B cell (primary cell): ENCODE data around the gene AVPR1B. TPM values are rescaled to one million over a fixed set of nuclear protein-coding genes. Genes with fewer than 3 reads are reported as not detected.
"Not testable (repeated sequence)": the region's sequence is repeated elsewhere in the genome, so short reads cannot be mapped to it uniquely, and the experiment has no call there.

ENCODE experiments used
- ATAC-seq: fragments of 200-7000 bp; cut with Tn5 transposase; one replicate; pipeline ENCODE4 v1.10.0; 2021; ENCODE audit warnings: low read depth, mild to moderate bottlenecking, moderate number of reproducible peaks, moderate library complexity
- CTCF ChIA-PET: fragments of 350-600 bp; sonication (Branson Sonifier 250); formaldehyde crosslinking; loops from one replicate; lab custom pipeline; 2021; ENCODE audit warnings: antibody characterized with exemption, inconsistent platforms; lab: Charles Lee
- POLR2A ChIA-PET: fragments of 350-600 bp; sonication (Branson Sonifier 250); formaldehyde crosslinking; loops from one replicate; lab custom pipeline; 2021; ENCODE audit warnings: antibody characterized with exemption; lab: Charles Lee
- DNase-seq: peaks from one replicate; pipeline ENCODE4 v3.0.0; 2013
- H2AFZ ChIP-seq: 2 replicates; pipeline ENCODE4 v1.6.1; 2012; ENCODE audit warnings: mild to moderate bottlenecking, low read depth, low read length; ENCODE audit not compliant: insufficient read depth, poor library complexity, severe bottlenecking
- H3K27ac ChIP-seq, 2 donors: 1 replicate in 1 of 2; 2 replicates in 1 of 2; pipeline ENCODE4 v1.5.1; 2012 to 2013; ENCODE audit warnings: low read length in 2 of 2, mild to moderate bottlenecking in 2 of 2, moderate library complexity in 1 of 2
- H3K27me3 ChIP-seq, 4 experiments: fragments of 200-600 bp in 1 of 4; sonication (generic) in 1 of 4; replicated peaks in 1 of 4; 1 replicate in 2 of 4; 2 replicates in 2 of 4; pipeline versions ENCODE4 v1.6.1 to v1.7.0; 2013 to 2016; ENCODE audit warnings: low read length in 3 of 4, mild to moderate bottlenecking in 2 of 4, mixed read lengths in 1 of 4, moderate library complexity in 1 of 4; ENCODE audit not compliant: insufficient read depth in 4 of 4, control insufficient read depth in 3 of 4; ENCODE audit errors: control extremely low read depth in 1 of 4
- H3K36me3 ChIP-seq, 2 experiments: replicated peaks in 1 of 2; 1 replicate in 1 of 2; 2 replicates in 1 of 2; pipeline versions ENCODE4 v1.6.1 to v1.7.1; 2013; ENCODE audit warnings: low read length in 1 of 2; ENCODE audit not compliant: insufficient read depth in 2 of 2, control insufficient read depth in 1 of 2; ENCODE audit errors: control extremely low read depth in 1 of 2, extremely low read depth in 1 of 2
- H3K4me1 ChIP-seq, 2 donors: fragments of 200-600 bp in 1 of 2; sonication (generic) in 1 of 2; 1 replicate in 1 of 2; 2 replicates in 1 of 2; pipeline versions ENCODE4 v1.5.1 to v1.6.1; 2013 to 2017; ENCODE audit warnings: low read length in 2 of 2; ENCODE audit not compliant: control insufficient read depth in 2 of 2, insufficient read depth in 2 of 2
- H3K4me2 ChIP-seq: replicated peaks from 2 replicates; pipeline ENCODE3; 2012; ENCODE audit warnings: mild to moderate bottlenecking, low read depth, low read length; ENCODE audit not compliant: poor library complexity, severe bottlenecking
- H3K4me3 ChIP-seq, 5 experiments: fragments of 200-600 bp in 1 of 5; sonication (generic) in 1 of 5; 1 replicate in 3 of 5; 2 replicates in 2 of 5; pipeline versions ENCODE4 v1.5.1 to v1.7.0; 2011 to 2016; ENCODE audit warnings: low read length in 4 of 5, mild to moderate bottlenecking in 4 of 5, low read depth in 2 of 5, control low read depth in 1 of 5, moderate library complexity in 1 of 5; ENCODE audit not compliant: insufficient read depth in 1 of 5; ENCODE audit errors: control extremely low read depth in 1 of 5, extremely low read depth in 1 of 5
- H3K79me2 ChIP-seq: fragments of 200-600 bp; sonication (generic); one replicate; pipeline ENCODE4 v1.6.0; 2016; ENCODE audit warnings: low read length; ENCODE audit not compliant: control insufficient read depth, insufficient read depth
- H3K9ac ChIP-seq: fragments of 200-600 bp; sonication (generic); 2 replicates; pipeline ENCODE4 v1.6.1; 2017; ENCODE audit warnings: mild to moderate bottlenecking, low read length, moderate library complexity
- H3K9me3 ChIP-seq, 3 donors: one replicate each; pipeline versions ENCODE4 v1.6.1 to v1.7.1; 2013; ENCODE audit warnings: low read length in 2 of 3; ENCODE audit not compliant: control insufficient read depth in 2 of 3, insufficient read depth in 1 of 3; ENCODE audit errors: control extremely low read depth in 1 of 3
- H4K20me1 ChIP-seq: 2 replicates; pipeline ENCODE4 v1.6.0; 2012; ENCODE audit warnings: mild to moderate bottlenecking, low read length; ENCODE audit not compliant: insufficient read depth, control insufficient read depth, poor library complexity, severe bottlenecking
- H3K27ac Mint-ChIP-seq: one replicate; pipeline ENCODE4 v1.8.0; 2021; ENCODE audit warnings: mixed read lengths
- H3K27me3 Mint-ChIP-seq: one replicate; pipeline ENCODE4 v1.8.0; 2021; ENCODE audit warnings: mixed read lengths
- H3K4me1 Mint-ChIP-seq: one replicate; pipeline ENCODE4 v1.8.0; 2021; ENCODE audit warnings: mixed read lengths
- H3K4me3 Mint-ChIP-seq: one replicate; pipeline ENCODE4 v1.8.0; 2021; ENCODE audit warnings: mixed read lengths
- H3K9me3 Mint-ChIP-seq: one replicate; pipeline ENCODE4 v1.8.0; 2022; ENCODE audit warnings: mixed read lengths; ENCODE audit not compliant: insufficient read depth
- EZH2 ChIP-seq: IDR thresholded peaks from 2 replicates; pipeline ENCODE4 v1.6.1; 2012; ENCODE audit warnings: borderline replicate concordance, low read depth, mild to moderate bottlenecking, moderate library complexity, low read length; ENCODE audit not compliant: insufficient read depth, poor library complexity, severe bottlenecking
- WGBS: methylation state at CpG from one replicate; pipeline ENCODE4 v1.1.5; 2013; ENCODE audit warnings: missing lambda C conversion rate; ENCODE audit not compliant: insufficient coverage; 5-methylcytosine and 5-hydroxymethylcytosine counted together
- intact Hi-C: fragments of 100-400 bp; cut with micrococcal nuclease; formaldehyde crosslinking; loops from one replicate; pipeline ENCODE4 v1.10.0; 2022
- polyA plus RNA-seq: library from polyadenylated mRNA; depleted of rRNA; stranded (reverse); fragments of >200 nt; gene quantifications from 2 replicates; pipeline ENCODE4 v1.2.3, GENCODE V29; 2012
- total RNA-seq, 2 donors: library from RNA; stranded (reverse); fragments of 120-200 nt in 1 of 2; gene quantifications; 1 replicate in 1 of 2; 2 replicates in 1 of 2; pipeline versions ENCODE4 v1.2.3 to v1.2.4, GENCODE V29; 2013 to 2022
- TF ChIP-seq, protein P1 (sequence below): fragments of 200-600 bp; IDR thresholded peaks from one replicate; pipeline ENCODE4 v1.8.0; 2022; ENCODE audit warnings: antibody characterized with exemption, mild to moderate bottlenecking

AVPR1B gene
- total and polyA plus RNA-seq, 2 donors (not counting 1 experiment from before 2014, with no cell fraction given), result 0.59 TPM; not detected in 1

DNA sequence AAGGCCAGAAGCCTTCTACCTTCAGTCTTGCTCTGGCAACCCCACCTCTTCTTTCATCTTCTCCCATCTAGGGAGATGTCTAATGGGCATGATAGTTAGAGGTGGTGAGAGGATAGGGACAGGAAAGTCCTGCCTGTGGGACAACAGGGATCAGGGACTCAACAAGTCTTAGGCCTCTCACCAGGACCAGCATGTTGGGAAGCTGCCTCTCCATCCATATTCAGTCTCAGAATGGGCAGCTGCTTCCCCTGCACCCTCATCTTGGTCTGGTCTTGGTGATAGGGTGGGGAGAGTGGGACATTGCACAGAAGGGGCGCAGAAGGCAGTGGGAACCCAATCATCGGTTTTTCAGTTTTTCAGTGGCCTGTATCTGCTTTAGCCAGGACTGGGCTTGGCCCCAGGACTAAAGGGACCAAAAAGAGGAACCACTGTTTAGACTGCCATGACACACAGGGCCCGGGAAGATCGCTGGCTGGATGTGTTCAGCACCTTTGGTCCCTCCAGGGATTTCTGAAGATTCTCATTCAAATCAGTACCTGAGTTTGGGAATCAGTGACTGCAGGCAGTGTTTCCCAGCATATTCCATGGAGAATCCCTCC lies 51.5 kb downstream of the AVPR1B start:
- 90% methylated on average over 4 of the region's 4 CpGs for WGBS
- H3K27me3 Mint-ChIP-seq, result no peaks in the 10 kb centered on the region
- H3K9me3 ChIP-seq, result peaks cover 0 to 1% (median 0%) of the 10 kb centered on the region in 3 donors
- no peak overlapping the region for H3K4me3 Mint-ChIP-seq
- H3K9me3 Mint-ChIP-seq, result no peaks in the 10 kb centered on the region
- H3K4me3 ChIP-seq, result no peak overlapping the region
- H3K79me2 ChIP-seq, result peaks cover 10% of the 10 kb centered on the region
- H3K27ac ChIP-seq, result peak overlapping the region; percentile 42 to 75
- no peak for TF ChIP-seq EZH2
- TF ChIP-seq, protein P1, sequence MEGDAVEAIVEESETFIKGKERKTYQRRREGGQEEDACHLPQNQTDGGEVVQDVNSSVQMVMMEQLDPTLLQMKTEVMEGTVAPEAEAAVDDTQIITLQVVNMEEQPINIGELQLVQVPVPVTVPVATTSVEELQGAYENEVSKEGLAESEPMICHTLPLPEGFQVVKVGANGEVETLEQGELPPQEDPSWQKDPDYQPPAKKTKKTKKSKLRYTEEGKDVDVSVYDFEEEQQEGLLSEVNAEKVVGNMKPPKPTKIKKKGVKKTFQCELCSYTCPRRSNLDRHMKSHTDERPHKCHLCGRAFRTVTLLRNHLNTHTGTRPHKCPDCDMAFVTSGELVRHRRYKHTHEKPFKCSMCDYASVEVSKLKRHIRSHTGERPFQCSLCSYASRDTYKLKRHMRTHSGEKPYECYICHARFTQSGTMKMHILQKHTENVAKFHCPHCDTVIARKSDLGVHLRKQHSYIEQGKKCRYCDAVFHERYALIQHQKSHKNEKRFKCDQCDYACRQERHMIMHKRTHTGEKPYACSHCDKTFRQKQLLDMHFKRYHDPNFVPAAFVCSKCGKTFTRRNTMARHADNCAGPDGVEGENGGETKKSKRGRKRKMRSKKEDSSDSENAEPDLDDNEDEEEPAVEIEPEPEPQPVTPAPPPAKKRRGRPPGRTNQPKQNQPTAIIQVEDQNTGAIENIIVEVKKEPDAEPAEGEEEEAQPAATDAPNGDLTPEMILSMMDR, result no peak
- ChIA-PET POLR2A (no interaction called here), CTCF (interaction anchor here (2.3 to 6.4 kb wide), 2 partner anchors 35 to 40 kb away, joined by 16 to 36 read pairs; no protein-coding TSS in a partner anchor)
- H3K4me2 ChIP-seq, result peak overlapping the region; percentile 63
- intact Hi-C loops, result loop anchor here (1.0 to 5.0 kb wide), 3 partner anchors 15 to 37 kb away; no protein-coding TSS in a partner anchor
- H3K36me3 ChIP-seq, result peaks cover 5 to 10% of the 10 kb centered on the region in 2 experiments
- H3K4me1 ChIP-seq, result peaks cover 35 to 45% of the 10 kb centered on the region in 2 donors
- peaks cover 54% of the 10 kb centered on the region for H3K4me1 Mint-ChIP-seq
- H3K27ac Mint-ChIP-seq, result peak overlapping the region; percentile 78
- no peaks in the 10 kb centered on the region for H3K27me3 ChIP-seq
- no peak overlapping the region for H2AFZ ChIP-seq
- ATAC-seq (no peak), DNase-seq (no peak)
- no peaks in the 10 kb centered on the region for H4K20me1 ChIP-seq
- no peak overlapping the region for H3K9ac ChIP-seq

DNA sequence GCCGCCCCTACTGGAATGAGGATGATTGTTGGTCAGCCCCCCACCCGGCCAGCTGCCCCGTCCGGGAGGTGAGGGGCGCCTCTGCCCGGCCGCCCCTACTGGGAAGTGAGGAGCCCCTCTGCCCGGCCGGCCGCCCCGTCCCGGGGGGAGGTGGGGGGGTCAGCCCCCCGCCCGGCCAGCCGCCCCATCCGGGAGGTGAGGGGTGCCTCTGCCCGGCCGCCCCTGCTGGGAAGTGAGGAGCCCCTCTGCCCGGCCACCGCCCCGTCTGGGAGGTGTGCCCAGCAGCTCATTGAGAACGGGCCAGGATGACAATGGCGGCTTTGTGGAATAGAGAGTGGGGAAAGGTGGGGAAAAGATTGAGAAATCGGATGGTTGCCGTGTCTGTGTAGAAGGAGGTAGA lies 52.7 kb downstream of the AVPR1B start:
- DNase-seq, H3K9ac ChIP-seq, POLR2A ChIA-PET, H2AFZ ChIP-seq, ATAC-seq, intact Hi-C loops, H4K20me1 ChIP-seq, H3K4me3 ChIP-seq, H3K27ac ChIP-seq, H3K27me3 Mint-ChIP-seq, H3K4me2 ChIP-seq, H3K9me3 Mint-ChIP-seq, H3K4me3 Mint-ChIP-seq, H3K27me3 ChIP-seq, H3K9me3 ChIP-seq: not testable (repeated sequence)
- WGBS, result 99% methylated on average over 12 of the region's 25 CpGs
- Histone ChIP-seq H3K4me1 (peaks cover 40 to 56% of the 10 kb centered on the region in 2 donors), H3K79me2 (peaks cover 15% of the 10 kb centered on the region), H3K36me3 (peaks cover 7 to 16% of the 10 kb centered on the region in 2 experiments)
- CTCF ChIA-PET, result interaction anchor here (6.4 kb wide), 1 partner anchor 33 kb away, joined by 36 read pairs; no protein-coding TSS in a partner anchor
- H3K27ac Mint-ChIP-seq, result peak overlapping the region; percentile 67
- H3K4me1 Mint-ChIP-seq, result peaks cover 65% of the 10 kb centered on the region

DNA sequence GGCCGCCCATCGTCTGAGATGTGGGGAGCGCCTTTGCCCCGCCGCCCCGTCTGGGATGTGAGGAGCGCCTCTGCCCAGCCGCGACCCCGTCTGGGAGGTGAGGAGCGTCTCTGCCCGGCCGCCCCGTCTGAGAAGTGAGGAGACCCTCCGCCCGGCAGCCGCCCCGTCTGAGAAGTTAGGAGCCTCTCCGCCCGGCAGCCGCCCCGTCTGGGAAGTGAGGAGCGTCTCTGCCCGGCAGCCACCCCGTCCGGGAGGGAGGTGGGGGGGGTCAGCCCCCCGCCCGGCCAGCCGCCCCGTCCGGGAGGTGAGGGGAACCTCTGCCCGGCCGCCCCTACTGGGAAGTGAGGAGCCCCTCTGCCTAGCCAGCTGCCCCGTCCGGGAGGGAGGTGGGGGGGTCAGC lies 53.2 kb downstream of the AVPR1B start:
- intact Hi-C loops, H3K9me3 ChIP-seq, CTCF ChIA-PET, H3K9ac ChIP-seq, H3K4me3 ChIP-seq, H3K27me3 Mint-ChIP-seq, POLR2A ChIA-PET, H3K27me3 ChIP-seq, H3K4me2 ChIP-seq, H3K9me3 Mint-ChIP-seq, ATAC-seq, H3K27ac ChIP-seq, DNase-seq, H4K20me1 ChIP-seq, H3K27ac Mint-ChIP-seq, H2AFZ ChIP-seq, H3K4me3 Mint-ChIP-seq: not testable (repeated sequence)
- Histone ChIP-seq H3K36me3 (peaks cover 8 to 15% of the 10 kb centered on the region in 2 experiments), H3K79me2 (peaks cover 20% of the 10 kb centered on the region), H3K4me1 (peaks cover 45 to 61% of the 10 kb centered on the region in 2 donors)
- peaks cover 68% of the 10 kb centered on the region for H3K4me1 Mint-ChIP-seq
- whole genome bisulfite sequencing, result no CpG with 5 or more reads among the region's 35 CpGs
